Activated CD8-positive, alpha-beta memory T cell treated with anti-CD3 and anti-CD28 coated beads, Interleukin-2, amount 50 U/mL, for 1 hour (primary cell): ENCODE results near the gene ZNF33B.
"Not testable (repeated sequence)": the region's sequence is repeated elsewhere in the genome, so short reads cannot be mapped to it uniquely, and the experiment has no call there.

Experiments
- DNase-seq: peaks from one replicate; pipeline ENCODE4 v3.0.0-alpha.2; 2020; ENCODE audit errors: extremely low read depth

Gene ZNF33B

DNA sequence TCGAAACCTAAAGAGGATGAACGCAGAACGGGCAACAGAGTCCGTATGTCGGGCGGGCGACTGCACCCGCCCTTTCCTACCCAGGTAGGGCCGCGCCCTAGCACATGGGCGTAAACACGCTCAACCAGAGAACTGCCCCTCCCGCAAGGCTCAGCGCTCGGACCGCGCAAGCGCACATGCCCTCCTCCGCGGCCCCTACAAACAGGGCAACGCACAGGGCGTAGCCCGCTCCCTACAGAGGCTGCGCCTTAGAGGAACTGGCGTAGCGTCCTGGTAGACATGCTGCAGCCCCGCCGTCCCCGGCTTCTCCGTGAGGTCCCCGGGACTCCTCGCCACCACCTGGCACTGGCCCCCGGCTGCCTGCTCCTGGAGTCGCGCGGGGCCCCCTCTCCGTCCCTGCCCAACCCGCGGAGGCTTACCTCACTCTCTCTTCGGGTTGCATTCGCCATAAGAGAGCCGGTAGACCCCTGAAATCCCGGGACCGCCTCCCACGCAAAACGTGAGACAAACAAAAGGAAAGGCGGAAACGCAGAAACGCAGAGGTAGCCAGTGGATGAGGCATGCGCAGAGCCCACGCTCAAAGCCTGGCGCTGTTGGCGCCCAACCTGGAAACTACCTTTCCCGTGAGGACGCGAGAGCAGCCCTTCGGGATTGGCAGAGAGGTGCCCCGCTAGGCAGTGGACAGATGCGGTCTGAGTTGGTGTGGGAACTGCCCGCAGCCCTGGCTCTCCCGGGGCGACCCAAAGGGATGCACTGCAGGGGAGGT is at the start of gene ZNF33B:
Gene ZNF33B (minus strand): TSS at position 516 of the 766 bp plus-strand sequence. CDS start 1,642 bp downstream, outside the sequence.
- DNase-seq, result peak; percentile 85

GRCh38 chr10:42684517-42684916 is 46.1 kb upstream of the ZNF33B start:
- DNase-seq, result no peak

DNA sequence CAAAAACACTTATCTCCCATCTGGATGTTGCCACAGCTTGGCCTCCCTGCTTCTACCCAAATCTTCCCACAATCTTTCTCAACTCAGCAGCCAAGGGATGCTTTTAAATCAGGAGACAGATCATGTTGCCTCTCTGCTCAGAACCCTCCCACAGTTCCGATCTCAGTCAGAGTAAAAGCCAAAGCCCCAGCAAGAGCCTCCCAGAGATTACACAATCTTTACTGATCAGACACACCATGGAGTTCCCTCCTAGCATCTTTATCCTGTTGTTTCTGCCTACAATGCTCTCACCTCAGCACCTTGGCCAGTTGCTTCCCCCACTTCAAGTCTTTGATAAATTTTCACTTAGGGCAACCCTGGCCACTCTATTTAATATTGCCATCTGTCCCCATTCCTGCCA is 41.9 kb upstream of the ZNF33B start:
- no peak for DNase-seq

DNA sequence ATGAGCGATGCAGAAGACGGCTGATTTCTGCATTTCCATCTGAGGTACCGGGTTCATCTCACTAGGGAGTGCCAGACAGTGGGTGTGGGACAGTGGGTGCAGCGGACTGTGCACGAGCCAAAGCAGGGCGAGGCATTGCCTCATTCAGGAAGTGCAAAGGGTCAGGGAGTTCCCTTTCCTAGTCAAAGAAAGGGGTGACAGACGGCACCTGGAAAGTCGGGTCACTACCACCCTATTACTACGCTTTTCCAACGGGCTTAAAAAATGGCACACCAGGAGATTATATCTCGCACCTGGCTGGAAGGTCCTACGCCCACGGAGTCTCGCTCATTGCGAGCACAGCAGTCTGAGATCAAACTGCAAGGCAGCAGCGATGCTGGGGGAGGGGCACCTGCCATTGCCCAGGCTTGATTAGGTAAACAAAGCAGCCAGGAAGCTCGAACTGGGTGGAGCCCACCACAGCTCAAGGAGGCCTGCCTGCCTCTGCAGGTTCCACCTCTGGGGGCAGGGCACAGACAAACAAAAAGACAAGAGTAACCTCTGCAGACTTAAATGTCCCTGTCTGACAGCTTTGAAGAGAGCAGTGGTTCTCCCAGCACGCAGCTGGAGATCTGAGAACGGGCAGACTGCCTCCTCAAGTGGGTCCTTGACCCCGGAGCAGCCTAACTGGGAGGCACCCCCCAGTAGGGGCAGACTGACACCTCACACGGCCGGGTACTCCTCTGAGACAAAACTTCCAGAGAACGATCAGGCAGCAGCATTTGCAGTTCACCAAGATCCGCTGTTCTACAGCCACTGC is 27.0 kb upstream of the ZNF33B start:
- DNase-seq, result not testable (repeated sequence)

- no peak for DNase-seq
Measured at GRCh38 chr10:42654419-42654818, 16.0 kb upstream of the ZNF33B start.

DNA sequence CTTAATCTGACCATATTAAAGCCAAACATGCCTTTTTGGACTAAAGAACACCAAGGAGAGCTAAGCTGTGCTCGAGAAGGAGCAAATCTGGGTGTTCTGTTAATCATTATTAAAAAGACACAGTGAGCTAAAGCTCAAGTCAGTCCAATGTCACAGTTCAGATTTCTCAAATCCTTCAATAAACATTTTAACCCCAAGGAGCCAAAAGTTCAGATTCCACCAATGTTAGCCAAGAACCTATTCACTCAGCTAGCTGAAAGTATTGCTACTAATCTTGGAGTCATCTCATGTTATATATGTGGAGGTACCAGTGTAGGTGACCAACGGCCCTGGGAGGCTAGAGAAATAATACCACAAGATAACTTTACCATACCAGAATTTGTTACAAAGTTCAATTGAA is 14.5 kb upstream of the ZNF33B start:
- DNase-seq, result no peak

GRCh38 chr10:42650374-42650773 is 12.0 kb upstream of the ZNF33B start:
- no peak for DNase-seq

DNA sequence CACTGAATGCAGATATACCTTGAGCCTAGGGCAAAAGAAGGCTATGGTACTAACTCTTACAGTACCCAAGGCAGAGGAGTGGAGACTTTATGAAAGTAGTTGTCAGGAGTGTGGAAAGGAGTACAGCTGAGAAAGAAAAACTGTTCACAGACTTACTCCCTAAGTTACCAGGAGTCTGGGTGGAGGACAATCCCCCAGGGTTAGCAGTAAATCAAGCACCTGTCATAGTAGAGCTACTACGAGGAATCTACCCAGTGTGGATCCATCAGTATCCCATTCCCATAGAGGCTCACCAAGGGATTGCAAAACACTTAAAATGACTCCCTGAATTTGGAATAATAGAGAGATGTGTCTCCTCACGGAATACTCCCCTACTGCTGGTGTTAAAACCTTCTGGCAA is 10.1 kb upstream of the ZNF33B start:
- no peak for DNase-seq

DNA sequence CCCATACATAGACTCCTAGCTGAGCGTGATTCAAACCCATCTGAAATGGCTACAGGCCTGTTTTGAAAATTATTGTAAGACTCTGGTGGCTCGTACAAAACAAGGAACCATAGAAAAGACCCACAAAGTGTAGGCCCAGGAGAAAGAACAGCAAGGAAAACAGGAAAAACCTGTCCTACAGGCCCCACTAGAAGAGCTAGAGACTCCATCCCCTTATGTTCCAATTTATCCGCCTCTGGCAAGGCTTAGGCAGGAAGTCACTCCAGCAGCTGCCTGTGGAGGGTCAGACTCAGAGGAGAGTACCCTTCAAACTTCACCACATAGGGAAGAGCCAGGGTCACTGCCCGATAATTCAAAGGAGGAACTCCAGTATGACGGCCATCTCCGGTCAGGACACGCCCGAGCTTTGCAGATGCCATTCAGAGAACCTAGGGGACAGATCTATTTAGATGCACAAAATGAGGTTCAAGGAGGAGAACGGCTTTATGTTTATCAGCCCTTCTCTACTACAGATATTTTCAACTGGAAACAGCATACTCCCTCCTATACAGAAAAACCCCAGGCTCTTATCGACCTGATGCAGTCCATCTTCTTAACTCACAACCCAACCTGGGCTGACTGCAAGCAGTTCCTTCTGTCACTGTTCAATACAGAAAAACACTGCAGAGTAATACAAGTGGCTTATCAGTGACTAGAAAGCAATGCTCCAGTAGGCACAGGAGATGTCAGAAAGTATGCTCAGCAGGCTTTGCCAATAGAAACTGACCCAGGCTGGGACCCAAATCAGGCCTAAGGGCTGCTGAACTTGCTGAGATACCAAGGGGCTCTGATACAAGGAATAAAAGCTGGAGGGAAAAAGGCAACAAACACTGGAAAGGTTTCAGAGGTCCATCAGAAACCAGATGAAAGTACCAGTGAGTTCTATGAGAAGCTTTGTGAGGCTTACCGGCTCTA is 8.6 kb upstream of the ZNF33B start:
- no peak for DNase-seq

DNA sequence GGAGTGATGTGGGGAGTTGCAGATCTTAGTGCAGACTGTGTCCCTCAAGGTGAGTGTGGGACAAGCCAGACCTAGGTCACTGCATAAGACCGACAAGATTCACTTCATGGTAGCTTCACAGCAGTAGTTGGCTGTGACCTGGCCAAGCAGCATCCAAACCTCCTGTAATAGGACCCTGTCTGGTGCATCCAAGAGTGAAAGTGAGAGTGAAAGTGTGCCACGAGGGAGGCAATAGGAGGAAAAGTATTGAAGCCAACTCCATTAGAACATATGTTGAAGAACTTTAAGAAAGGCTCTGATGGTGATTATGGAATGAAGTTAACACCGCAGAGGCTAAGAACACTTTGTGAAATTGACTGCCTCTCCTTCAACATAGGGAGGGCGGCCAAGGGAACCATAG is 7.8 kb upstream of the ZNF33B start:
- no peak for DNase-seq

GRCh38 chr10:42645516-42645915 is 7.1 kb upstream of the ZNF33B start:
- no peak for DNase-seq

GRCh38 chr10:42645103-42645502 is 6.7 kb upstream of the ZNF33B start:
- no peak for DNase-seq

- no peak for DNase-seq
Measured at GRCh38 chr10:42640610-42641229, 2.4 kb upstream of the ZNF33B start.

GRCh38 chr10:42638821-42639270 is 476 bp upstream of the ZNF33B start:
- no peak for DNase-seq

- no peak for DNase-seq
Measured at GRCh38 chr10:42637648-42638054, 719 bp downstream of the ZNF33B start.

DNA sequence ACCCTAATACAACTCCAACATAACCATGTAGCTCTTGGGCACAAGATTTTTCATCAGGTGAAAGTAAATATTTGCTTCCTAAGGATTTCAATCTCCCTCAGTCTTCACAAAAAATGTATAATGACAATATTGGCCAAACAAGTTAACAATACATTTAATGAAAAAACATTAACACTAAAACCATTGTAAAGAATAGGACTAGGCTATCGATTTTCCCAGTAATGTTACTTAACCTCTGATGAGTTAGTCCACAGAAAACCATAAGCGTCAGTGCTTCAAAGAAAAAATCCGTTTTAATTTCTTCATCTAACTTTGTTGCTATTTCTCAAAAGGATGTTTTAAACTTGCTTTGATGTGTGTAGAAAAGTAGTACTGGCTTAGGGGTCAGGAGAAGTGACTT is 1.2 kb downstream of the ZNF33B start:
- DNase-seq, result no peak

DNA sequence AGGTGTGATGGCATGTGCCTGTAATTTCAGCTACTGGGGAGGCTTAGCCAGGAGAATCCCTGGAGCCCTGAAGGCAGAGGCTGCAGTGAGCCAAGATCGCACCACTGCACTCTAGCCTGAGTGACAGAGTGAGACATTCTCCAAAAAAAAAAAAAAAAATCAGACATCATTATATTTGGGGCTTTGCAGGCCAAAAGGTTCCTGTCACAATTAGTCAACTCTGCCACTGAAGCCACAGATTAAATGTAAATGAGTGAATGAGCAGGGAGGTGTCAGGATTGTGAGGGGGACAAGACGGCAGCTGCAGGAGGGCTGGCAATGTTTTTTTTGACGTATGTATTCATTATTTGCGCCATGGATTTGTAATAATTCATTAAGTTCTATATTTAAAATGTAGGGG is 3.3 kb downstream of the ZNF33B start:
- DNase-seq, result no peak

GRCh38 chr10:42632564-42632963 is 5.8 kb downstream of the ZNF33B start:
- DNase-seq, result no peak

GRCh38 chr10:42630537-42631134 is 7.7 kb downstream of the ZNF33B start:
- no peak for DNase-seq

- no peak for DNase-seq
Measured at GRCh38 chr10:42623929-42624328, 14.4 kb downstream of the ZNF33B start.

DNA sequence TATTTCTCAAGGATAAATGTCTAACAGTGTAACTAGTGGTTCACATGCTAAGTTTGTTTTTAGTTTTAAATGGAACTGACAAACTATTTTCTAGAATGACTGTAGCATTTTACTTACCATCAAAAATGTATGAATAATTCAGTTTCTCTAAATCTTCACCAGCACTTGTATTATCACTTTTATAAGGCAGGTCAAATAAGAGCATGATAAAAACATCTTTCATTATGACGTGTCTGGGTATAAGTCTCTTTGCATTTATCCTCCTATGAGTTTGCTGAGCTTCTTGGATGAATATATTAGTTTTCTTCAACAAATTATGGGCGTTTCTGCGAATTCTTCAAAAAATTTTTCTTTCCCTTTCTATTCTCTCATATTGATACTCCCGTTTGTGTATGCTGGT is 19.9 kb downstream of the ZNF33B start:
- no peak for DNase-seq
